Measurements from ENCODE around the gene OTOF. TPM values are rescaled to one million over a fixed set of nuclear protein-coding genes. Genes with fewer than 3 reads are reported as not detected.
A peak's percentile ranks its signal among the peaks of the same experiment; 100 is the strongest.

Gene OTOF
- total RNA-seq, 1 donor from 2014 or later: 0.47 TPM

- Mint-ChIP-seq H3K4me3 (ENCODE audit: unreplicated experiment) (no peak overlapping the region), H3K9me3 (ENCODE audit: unreplicated experiment) (peaks cover 1% of the 10 kb centered on the region), H3K4me1 (ENCODE audit: low read depth, unreplicated experiment) (peaks cover 3% of the 10 kb centered on the region), H3K36me3 (ENCODE audit: unreplicated experiment) (no peaks in the 10 kb centered on the region), H3K27ac (ENCODE audit: unreplicated experiment) (no peak overlapping the region), H3K27me3 (ENCODE audit: unreplicated experiment) (peaks cover 11% of the 10 kb centered on the region)
- DNase-seq: no peak
- TF ChIP-seq, protein P1, sequence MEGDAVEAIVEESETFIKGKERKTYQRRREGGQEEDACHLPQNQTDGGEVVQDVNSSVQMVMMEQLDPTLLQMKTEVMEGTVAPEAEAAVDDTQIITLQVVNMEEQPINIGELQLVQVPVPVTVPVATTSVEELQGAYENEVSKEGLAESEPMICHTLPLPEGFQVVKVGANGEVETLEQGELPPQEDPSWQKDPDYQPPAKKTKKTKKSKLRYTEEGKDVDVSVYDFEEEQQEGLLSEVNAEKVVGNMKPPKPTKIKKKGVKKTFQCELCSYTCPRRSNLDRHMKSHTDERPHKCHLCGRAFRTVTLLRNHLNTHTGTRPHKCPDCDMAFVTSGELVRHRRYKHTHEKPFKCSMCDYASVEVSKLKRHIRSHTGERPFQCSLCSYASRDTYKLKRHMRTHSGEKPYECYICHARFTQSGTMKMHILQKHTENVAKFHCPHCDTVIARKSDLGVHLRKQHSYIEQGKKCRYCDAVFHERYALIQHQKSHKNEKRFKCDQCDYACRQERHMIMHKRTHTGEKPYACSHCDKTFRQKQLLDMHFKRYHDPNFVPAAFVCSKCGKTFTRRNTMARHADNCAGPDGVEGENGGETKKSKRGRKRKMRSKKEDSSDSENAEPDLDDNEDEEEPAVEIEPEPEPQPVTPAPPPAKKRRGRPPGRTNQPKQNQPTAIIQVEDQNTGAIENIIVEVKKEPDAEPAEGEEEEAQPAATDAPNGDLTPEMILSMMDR (IDR thresholded peaks at IDR 0.05; ENCODE audit: partially characterized antibody, unreplicated experiment): no peak
Measured at GRCh38 chr2:26483027-26483326, 5.1 kb upstream of the OTOF start.

DNA sequence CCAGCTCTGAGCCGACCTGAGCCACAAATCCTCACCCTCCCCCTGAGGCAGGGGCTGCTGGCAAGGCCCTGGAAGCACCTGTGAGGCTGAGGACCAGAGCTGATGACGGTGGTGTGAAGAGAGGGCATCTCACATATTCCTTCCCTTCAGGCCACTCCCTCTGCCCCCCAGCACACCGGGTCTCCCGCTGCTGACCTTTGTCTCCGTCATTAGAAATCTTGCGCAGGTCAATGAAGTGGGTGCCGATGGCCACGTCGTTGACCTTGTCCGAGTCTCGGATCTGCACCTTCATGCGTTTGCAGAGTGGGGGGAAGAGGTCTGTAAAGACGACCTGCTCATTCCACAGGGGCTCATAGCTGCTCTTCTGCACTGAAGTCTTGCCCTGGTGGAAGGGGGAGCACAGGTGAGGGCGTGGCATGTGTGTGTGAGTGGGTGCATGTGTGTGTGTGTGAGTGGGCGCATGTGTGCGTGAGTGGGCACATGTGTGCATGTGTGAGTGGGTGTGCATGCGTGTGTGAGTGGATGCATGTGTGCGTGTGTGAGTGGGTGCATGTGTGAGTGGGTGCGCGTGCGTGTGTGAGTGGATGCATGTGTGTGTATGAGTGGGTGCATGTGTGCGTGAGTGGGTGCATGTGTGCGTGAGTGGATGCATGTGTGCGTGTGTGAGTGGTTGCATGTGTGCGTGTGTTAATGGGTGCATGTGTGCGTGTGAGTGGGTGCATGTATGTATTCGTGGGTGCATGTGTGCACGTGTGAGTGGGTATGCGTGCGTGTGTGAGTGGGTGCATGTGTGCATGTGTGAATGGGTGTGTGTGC lies 4.5 kb upstream of the OTOF start:
- H3K27me3 Mint-ChIP-seq (ENCODE audit: unreplicated experiment): peaks cover 9% of the 10 kb centered on the region
- peak overlapping the region; percentile 34 for H3K27ac Mint-ChIP-seq (ENCODE audit: unreplicated experiment)
- TF ChIP-seq, protein P1 (IDR thresholded peaks at IDR 0.05; ENCODE audit: partially characterized antibody, unreplicated experiment): no peak
- no peaks in the 10 kb centered on the region for H3K9me3 Mint-ChIP-seq (ENCODE audit: unreplicated experiment)
- DNase-seq: no peak
- H3K4me1 Mint-ChIP-seq (ENCODE audit: low read depth, unreplicated experiment): peaks cover 6% of the 10 kb centered on the region
- H3K36me3 Mint-ChIP-seq (ENCODE audit: unreplicated experiment): no peaks in the 10 kb centered on the region
- H3K4me3 Mint-ChIP-seq (ENCODE audit: unreplicated experiment): no peak overlapping the region

DNA sequence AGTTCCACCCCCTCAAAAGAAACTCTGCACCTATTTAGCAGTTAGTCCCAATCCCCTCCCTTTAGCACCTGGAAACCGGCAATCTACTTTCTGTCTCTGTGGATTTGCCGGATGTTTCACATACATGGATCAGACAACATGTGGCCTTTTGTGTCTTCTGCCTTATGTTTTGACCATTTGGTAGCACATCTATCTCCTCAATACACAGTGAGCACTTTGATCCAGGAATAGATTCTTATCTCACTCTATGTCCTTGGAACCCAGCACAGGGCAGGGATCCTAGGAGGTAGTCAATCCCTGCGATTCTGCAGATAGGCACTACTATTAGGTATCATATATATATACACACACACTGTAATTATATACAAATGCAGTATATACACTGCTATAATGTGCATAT lies 3.8 kb upstream of the OTOF start:
- H3K36me3 Mint-ChIP-seq (ENCODE audit: unreplicated experiment): no peaks in the 10 kb centered on the region
- no peak overlapping the region for H3K27ac Mint-ChIP-seq (ENCODE audit: unreplicated experiment)
- H3K27me3 Mint-ChIP-seq (ENCODE audit: unreplicated experiment): peaks cover 9% of the 10 kb centered on the region
- TF ChIP-seq, protein P1 (IDR thresholded peaks at IDR 0.05; ENCODE audit: partially characterized antibody, unreplicated experiment): no peak
- H3K9me3 Mint-ChIP-seq (ENCODE audit: unreplicated experiment): no peaks in the 10 kb centered on the region
- peaks cover 6% of the 10 kb centered on the region for H3K4me1 Mint-ChIP-seq (ENCODE audit: low read depth, unreplicated experiment)
- H3K4me3 Mint-ChIP-seq (ENCODE audit: unreplicated experiment): no peak overlapping the region
- DNase-seq: no peak

GRCh38 chr2:26480566-26481423 lies 2.9 kb upstream of the OTOF start:
- DNase-seq: no peak
- no peak overlapping the region for H3K4me3 Mint-ChIP-seq (ENCODE audit: unreplicated experiment)
- H3K27me3 Mint-ChIP-seq (ENCODE audit: unreplicated experiment): peaks cover 9% of the 10 kb centered on the region
- no peak overlapping the region for H3K27ac Mint-ChIP-seq (ENCODE audit: unreplicated experiment)
- no peaks in the 10 kb centered on the region for H3K36me3 Mint-ChIP-seq (ENCODE audit: unreplicated experiment)
- peaks cover 6% of the 10 kb centered on the region for H3K4me1 Mint-ChIP-seq (ENCODE audit: low read depth, unreplicated experiment)
- TF ChIP-seq, protein P1 (IDR thresholded peaks at IDR 0.05; ENCODE audit: partially characterized antibody, unreplicated experiment): no peak
- H3K9me3 Mint-ChIP-seq (ENCODE audit: unreplicated experiment): no peaks in the 10 kb centered on the region

Data from glutamatergic neuron (in vitro differentiated cells).